GM12878 (cell line): ENCODE data around the gene DAZAP1. TPM values are rescaled to one million over a fixed set of nuclear protein-coding genes. Genes with fewer than 3 reads are reported as not detected.

Experiments
- ATAC-seq: fragments of 200-7000 bp; cut with Tn5 transposase; 3 replicates; pipeline ENCODE4 v1.9.1; 2020; ENCODE audit warnings: mild to moderate bottlenecking, moderate library complexity
- BruUV-seq: library from RNA; stranded (reverse); fragments of 400-500 nt; replicated peaks from 2 replicates; lab custom pipeline; 2021; lab: Mats Ljungman, UMichigan
- CTCF ChIA-PET: fragments of 300-600 bp; sonication (Branson Sonifier 250); formaldehyde crosslinking; extraction: SDS; loops from one replicate; lab custom pipeline; 2021; ENCODE audit warnings: inconsistent platforms; lab: Yijun Ruan, JAX
- POLR2A ChIA-PET: fragments of 350-600 bp; formaldehyde crosslinking; extraction: SDS; loops from one replicate; lab custom pipeline; 2021; ENCODE audit warnings: inconsistent platforms; lab: Charles Lee
- RAD21 ChIA-PET: fragments of 300-600 bp; sonication (Branson Sonifier 250); formaldehyde crosslinking; loops from one replicate; lab custom pipeline; 2023; ENCODE audit warnings: antibody characterized with exemption; ENCODE audit not compliant: unreplicated experiment; lab: Charles Lee
- SMC1A ChIA-PET: fragments of 300-600 bp; sonication (Branson Sonifier 250); formaldehyde crosslinking; loops from one replicate; lab custom pipeline; 2023; ENCODE audit not compliant: unreplicated experiment, uncharacterized antibody; lab: Charles Lee
- DNase-seq: peaks from one replicate; pipeline ENCODE4 v3.0.0-alpha.2; 2011; ENCODE audit warnings: low read depth, low spot score
- FAIRE-seq: peaks from 3 replicates; lab custom pipeline; 2011; peaks lifted over from hg19 to GRCh38; lab: Jason Lieb, UNC
- H2AFZ ChIP-seq: 2 replicates; pipeline ENCODE4 v1.6.0; 2011; ENCODE audit warnings: low read depth, low read length, control low read depth; ENCODE audit not compliant: control insufficient read depth
- H3K27ac ChIP-seq: 2 replicates; pipeline ENCODE4 v1.5.1; 2011; ENCODE audit warnings: control low read depth; ENCODE audit not compliant: control insufficient read depth, insufficient read depth
- H3K27me3 ChIP-seq, 2 experiments: replicated peaks in 1 of 2; 2 replicates each; pipeline versions ENCODE4 v1.6.0 to v1.6.1; 2011; ENCODE audit warnings: low read length in 1 of 2; ENCODE audit not compliant: control insufficient read depth in 2 of 2, insufficient read depth in 2 of 2
- H3K36me3 ChIP-seq, 2 experiments: 2 replicates each; pipeline ENCODE4 v1.5.1; 2011; ENCODE audit warnings: low read length in 1 of 2; ENCODE audit not compliant: control insufficient read depth in 2 of 2, insufficient read depth in 2 of 2
- H3K4me1 ChIP-seq: 2 replicates; pipeline ENCODE4 v1.6.1; 2011; ENCODE audit warnings: mild to moderate bottlenecking, low read length, moderate library complexity, mixed read lengths; ENCODE audit not compliant: control insufficient read depth, insufficient read depth
- H3K4me2 ChIP-seq: 2 replicates; pipeline ENCODE4 v1.6.0; 2011; ENCODE audit warnings: control low read depth; ENCODE audit not compliant: control insufficient read depth, insufficient read depth
- H3K4me3 ChIP-seq: fragments of 200-600 bp; sonication (generic); 2 replicates; pipeline ENCODE4 v1.5.1; 2016
- H3K79me2 ChIP-seq: 2 replicates; pipeline ENCODE4 v1.6.0; 2011; ENCODE audit warnings: low read length; ENCODE audit not compliant: control insufficient read depth, insufficient read depth
- H3K9ac ChIP-seq: 2 replicates; pipeline ENCODE4 v1.8.0; 2011; ENCODE audit warnings: low read length, control low read depth, mixed read lengths; ENCODE audit not compliant: control insufficient read depth, insufficient read depth
- H3K9me3 ChIP-seq: replicated peaks from 3 replicates; pipeline ENCODE4 v1.5.1; 2011; ENCODE audit warnings: mild to moderate bottlenecking, low read length; ENCODE audit not compliant: control insufficient read depth, insufficient read depth
- H4K20me1 ChIP-seq: 2 replicates; pipeline ENCODE4 v1.6.0; 2011; ENCODE audit not compliant: control insufficient read depth, insufficient read depth
- ATF7 ChIP-seq: fragments of 450-650 bp; IDR thresholded peaks from 2 replicates; pipeline ENCODE4 v1.6.1; 2016; ENCODE audit warnings: low read depth, mild to moderate bottlenecking
- CHD1 ChIP-seq: IDR thresholded peaks from 2 replicates; pipeline ENCODE4 v1.6.1; 2012; ENCODE audit warnings: low read depth, low read length, improper control_type of control experiment
- E4F1 ChIP-seq: fragments of 450-650 bp; IDR thresholded peaks from 2 replicates; pipeline ENCODE4 v1.6.1; 2018; ENCODE audit warnings: borderline replicate concordance, mild to moderate bottlenecking; ENCODE audit not compliant: partially characterized antibody
- EGR1 ChIP-seq, 2 experiments: IDR thresholded peaks; 1 replicate in 1 of 2; 2 replicates in 1 of 2; pipeline ENCODE4 v1.6.1; 2011 to 2012; ENCODE audit warnings: low read depth in 2 of 2, low read length in 2 of 2, borderline replicate concordance in 1 of 2, mild to moderate bottlenecking in 1 of 2, moderate library complexity in 1 of 2
- ESRRA ChIP-seq: IDR thresholded peaks from 2 replicates; pipeline ENCODE4 v1.6.1; 2012; ENCODE audit warnings: mild to moderate bottlenecking, low read length, improper control_type of control experiment
- HDAC2 ChIP-seq: fragments of 200-600 bp; sonication (generic); IDR thresholded peaks from 2 replicates; pipeline ENCODE4 v1.6.1; 2017
- KDM1A ChIP-seq: fragments of 200-600 bp; sonication (generic); IDR thresholded peaks from 2 replicates; pipeline ENCODE4 v1.6.1; 2016; ENCODE audit warnings: borderline replicate concordance
- MEF2B ChIP-seq: fragments of 450-650 bp; IDR thresholded peaks from 2 replicates; pipeline ENCODE4 v1.6.1; 2018; ENCODE audit warnings: mild to moderate bottlenecking, moderate library complexity; ENCODE audit not compliant: partially characterized antibody, poor library complexity, severe bottlenecking
- MLLT1 ChIP-seq: fragments of 450-650 bp; IDR thresholded peaks from 2 replicates; pipeline ENCODE4 v1.6.1; 2016; ENCODE audit warnings: mild to moderate bottlenecking
- MTA2 ChIP-seq: fragments of 450-650 bp; IDR thresholded peaks from 2 replicates; pipeline ENCODE4 v1.6.1; 2016; ENCODE audit warnings: low read depth, mild to moderate bottlenecking, moderate library complexity
- MTA3 ChIP-seq: IDR thresholded peaks from 2 replicates; pipeline ENCODE4 v1.6.1; 2012; ENCODE audit warnings: low read length, inconsistent platforms, borderline replicate concordance
- NFYB ChIP-seq: IDR thresholded peaks from 2 replicates; pipeline ENCODE4 v1.6.1; 2011; ENCODE audit warnings: low read depth, mild to moderate bottlenecking, low read length, improper control_type of control experiment, moderate library complexity; ENCODE audit not compliant: insufficient read depth
- REST ChIP-seq: IDR thresholded peaks from 2 replicates; pipeline ENCODE4 v1.6.1; 2012; ENCODE audit warnings: mild to moderate bottlenecking, low read depth, low read length
- RFX5 ChIP-seq: IDR thresholded peaks from 2 replicates; pipeline ENCODE4 v1.6.1; 2011; ENCODE audit warnings: low read depth, low read length, improper control_type of control experiment
- SMAD5 ChIP-seq: IDR thresholded peaks from 2 replicates; pipeline ENCODE4 v1.6.1; 2016; ENCODE audit warnings: antibody characterized with exemption, low read depth
- SREBF1 ChIP-seq: IDR thresholded peaks from 2 replicates; pipeline ENCODE4 v1.6.1; 2012; ENCODE audit warnings: mild to moderate bottlenecking, low read length
- SRF ChIP-seq, 2 experiments: IDR thresholded peaks; 2 replicates each; pipeline ENCODE4 v1.6.1; 2011; ENCODE audit warnings: low read depth in 2 of 2, low read length in 2 of 2, mild to moderate bottlenecking in 1 of 2, moderate library complexity in 1 of 2
- WGBS: methylation state at CpG from one replicate; pipeline ENCODE4 v1.1.6; 2016; ENCODE audit warnings: low lambda C conversion rate; ENCODE audit not compliant: insufficient replicate concordance, insufficient coverage; ENCODE audit errors: missing lambda C conversion rate; 5-methylcytosine and 5-hydroxymethylcytosine counted together
- in situ Hi-C: fragments of 300-500 bp; cut with MboI; formaldehyde crosslinking; loops from 9 replicates; pipeline ENCODE4 v1.14.3; 2018; ENCODE audit warnings: mixed read lengths
- intact Hi-C: fragments of 100-400 bp; cut with micrococcal nuclease; formaldehyde crosslinking; loops from one replicate; pipeline ENCODE4 v1.14.2; 2022; ENCODE audit not compliant: unreplicated experiment
- polyA plus RNA-seq, 11 experiments: library from polyadenylated mRNA; depleted of rRNA in 4 of 11; unstranded in 6 of 11; stranded (reverse) in 5 of 11; fragments of >200 nt; fragmentation: Nextera tagmentation in 4 of 11; fragmentation: Illumina TruSeq in 1 of 11; extraction: Ambion mirVana in 4 of 11; extraction: Trizol in 1 of 11; gene quantifications; 1 replicate in 1 of 11; 2 replicates in 10 of 11; pipeline versions ENCODE4 v1.2.1 to v1.2.3, GENCODE V29; 2011 to 2016; ENCODE audit warnings: inconsistent platforms in 2 of 11, missing spikeins in 2 of 11, low read depth in 1 of 11
- total RNA-seq, 4 experiments: library from RNA; depleted of rRNA in 3 of 4; stranded (reverse); fragments of >200 nt in 3 of 4; fragmentation: Illumina TruSeq in 1 of 4; extraction: Trizol in 1 of 4; gene quantifications; 2 replicates each; pipeline versions ENCODE4 v1.2.1 to v1.2.3, GENCODE V29; 2013 to 2021

DAZAP1 gene
- total and polyA plus RNA-seq, 10 of the 15 experiments (the other 5 are each of a cell fraction or from before 2014, with no cell fraction given), result 9.9 to 240 (median 92.3) TPM

GRCh38 chr19:1447504-1447903 lies 40.1 kb downstream of the DAZAP1 start (continued):
- TF ChIP-seq EGR1 (IDR thresholded peaks at IDR 0.05; ENCODE audit: borderline replicate concordance in 1 of 2, low read depth in 2 of 2, low read length in 2 of 2) (no peak), SREBF1 (no peak), MTA3 (no peak), KDM1A (no peak)

GRCh38 chr19:1447944-1448343 lies 40.6 kb downstream of the DAZAP1 start:
- H3K27me3 ChIP-seq, result peaks cover 10 to 14% of the 10 kb centered on the region in 2 experiments
- POLR2A ChIA-PET, result no interaction called here
- no peak for TF ChIP-seq E4F1
- TF ChIP-seq MEF2B, result no peak
- no peak for TF ChIP-seq ESRRA
- TF ChIP-seq MLLT1, result no peak
- no peak for TF ChIP-seq SMAD5
- no peak for TF ChIP-seq REST
- TF ChIP-seq NFYB, result no peak
- no peak for TF ChIP-seq RFX5
- no peak for TF ChIP-seq SRF (IDR thresholded peaks at IDR 0.05; ENCODE audit: low read depth in 2 of 2, low read length in 2 of 2)
- no peak for TF ChIP-seq ATF7
- TF ChIP-seq HDAC2, result no peak
- no peak for TF ChIP-seq MTA2
- TF ChIP-seq CHD1, result no peak

More at GRCh38 chr19:1447944-1448343, 40.6 kb downstream of the DAZAP1 start:
- 67% methylated on average over 9 of the region's 9 CpGs for WGBS
- Histone ChIP-seq H3K36me3 (no peaks in the 10 kb centered on the region), H3K79me2 (no peaks in the 10 kb centered on the region), H3K4me2 (no peak overlapping the region), H4K20me1 (no peaks in the 10 kb centered on the region), H3K9ac (no peak overlapping the region), H2AFZ (no peak overlapping the region), H3K4me1 (peaks cover 7% of the 10 kb centered on the region; the same call in 1 of the 2 replicates), H3K27ac (no peak overlapping the region), H3K9me3 (no peaks in the 10 kb centered on the region), H3K4me3 (no peak overlapping the region)
- no peak for DNase-seq
- SMC1A ChIA-PET, result no interaction called here
- ATAC-seq, result no peak
- CTCF ChIA-PET, result no interaction called here
- BruUV-seq, result no TSS peak
- in situ Hi-C loops (no loop called here), intact Hi-C loops (no loop called here)
- RAD21 ChIA-PET, result no interaction called here
- no peak for FAIRE-seq
